NCI-H2081 treated with DMSO at 0.1 percent for 48 hours (cell line): ENCODE data around the gene OGDH.

Source experiments
- DNase-seq: peaks from one replicate; lab custom pipeline; 2025; lab: John Stamatoyannopoulos, UW

OGDH gene

DNA sequence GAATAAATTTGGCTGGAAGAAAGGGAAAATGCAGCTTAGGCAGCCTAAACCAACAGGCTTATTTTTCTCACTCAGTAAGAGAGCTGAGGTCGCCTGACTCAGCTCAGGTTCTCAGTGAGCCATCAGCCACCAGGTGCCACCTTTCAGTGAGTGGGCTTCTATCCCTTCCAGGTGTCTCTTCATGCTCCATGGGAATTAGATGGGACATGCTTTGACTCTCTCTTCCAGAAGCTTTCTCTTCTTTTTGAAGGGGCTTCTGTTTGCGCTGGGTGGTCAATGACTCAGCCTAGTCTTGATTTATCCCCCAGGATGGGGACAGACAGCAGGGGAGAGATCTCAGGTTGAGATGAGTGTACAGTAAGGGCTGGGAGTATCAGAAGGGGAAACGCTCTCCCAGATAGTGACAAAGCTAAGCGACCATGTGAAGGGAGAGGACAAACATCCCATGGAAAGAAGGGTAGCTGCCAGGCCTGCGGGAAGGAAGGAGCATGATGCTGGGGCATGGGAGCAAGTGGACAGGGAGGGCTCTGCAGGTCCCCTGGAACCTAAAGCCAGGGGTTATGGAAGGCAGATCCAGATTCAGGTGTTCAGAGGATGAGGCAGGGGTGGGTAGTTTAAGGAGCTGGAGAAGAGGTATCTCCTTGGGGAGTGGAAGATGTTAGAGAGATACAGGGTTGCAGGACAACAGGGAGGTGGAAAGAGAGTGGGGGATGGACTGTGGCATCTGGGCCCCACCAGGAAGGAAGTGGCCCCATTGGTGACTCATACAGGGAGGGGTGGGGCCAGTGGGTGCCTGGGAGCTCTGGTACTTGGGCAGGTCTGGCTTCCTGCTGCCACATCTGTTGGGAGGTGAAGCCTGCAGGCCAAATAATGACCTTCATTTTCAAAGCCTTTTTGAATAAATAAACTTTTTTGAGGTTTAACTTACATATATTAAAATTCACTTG, 32.5 kb downstream of the OGDH start:
- DNase-seq = no peak

- DNase-seq = no peak
These were observed 33.4 kb downstream of the OGDH start for GRCh38 chr7:44639671-44640321.

DNA sequence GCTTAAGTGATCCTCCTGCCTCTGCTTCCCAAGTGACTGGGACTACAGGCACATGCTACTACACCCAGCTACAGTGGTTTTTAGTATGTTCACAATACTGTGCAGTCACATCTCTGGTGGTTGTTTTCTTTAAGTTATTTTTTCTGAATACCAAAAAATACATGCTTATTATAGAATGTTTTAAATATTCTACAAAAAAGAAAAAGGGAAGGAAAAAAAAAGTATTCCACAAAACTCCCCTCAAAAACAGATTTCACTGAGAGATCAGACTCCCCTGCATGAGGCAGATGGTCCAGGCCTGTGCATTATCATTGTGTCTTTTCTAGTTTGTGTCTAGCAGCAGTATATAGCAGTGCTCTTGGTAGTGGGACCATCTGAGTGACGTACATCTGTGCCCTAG, 36.8 kb downstream of the OGDH start:
- no peak for DNase-seq

DNA sequence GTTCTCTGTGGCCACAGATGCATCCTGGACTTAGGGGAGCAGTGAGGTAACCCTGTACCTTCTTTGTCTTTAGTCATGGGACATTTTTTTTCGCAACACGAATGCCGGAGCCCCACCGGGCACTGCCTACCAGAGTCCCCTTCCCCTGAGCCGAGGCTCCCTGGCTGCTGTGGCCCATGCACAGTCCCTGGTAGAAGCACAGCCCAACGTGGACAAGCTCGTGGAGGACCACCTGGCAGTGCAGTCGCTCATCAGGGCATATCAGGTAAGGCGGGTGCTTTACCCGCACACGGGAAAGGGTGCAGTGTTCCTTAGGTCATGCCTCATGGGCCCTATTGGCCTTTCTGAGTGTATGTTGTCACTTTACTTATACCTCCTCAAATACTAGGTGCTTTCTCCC, 38.8 kb downstream of the OGDH start:
- no peak for DNase-seq

- no peak for DNase-seq
These were observed 39.3 kb downstream of the OGDH start for GRCh38 chr7:44645696-44646095.

DNA sequence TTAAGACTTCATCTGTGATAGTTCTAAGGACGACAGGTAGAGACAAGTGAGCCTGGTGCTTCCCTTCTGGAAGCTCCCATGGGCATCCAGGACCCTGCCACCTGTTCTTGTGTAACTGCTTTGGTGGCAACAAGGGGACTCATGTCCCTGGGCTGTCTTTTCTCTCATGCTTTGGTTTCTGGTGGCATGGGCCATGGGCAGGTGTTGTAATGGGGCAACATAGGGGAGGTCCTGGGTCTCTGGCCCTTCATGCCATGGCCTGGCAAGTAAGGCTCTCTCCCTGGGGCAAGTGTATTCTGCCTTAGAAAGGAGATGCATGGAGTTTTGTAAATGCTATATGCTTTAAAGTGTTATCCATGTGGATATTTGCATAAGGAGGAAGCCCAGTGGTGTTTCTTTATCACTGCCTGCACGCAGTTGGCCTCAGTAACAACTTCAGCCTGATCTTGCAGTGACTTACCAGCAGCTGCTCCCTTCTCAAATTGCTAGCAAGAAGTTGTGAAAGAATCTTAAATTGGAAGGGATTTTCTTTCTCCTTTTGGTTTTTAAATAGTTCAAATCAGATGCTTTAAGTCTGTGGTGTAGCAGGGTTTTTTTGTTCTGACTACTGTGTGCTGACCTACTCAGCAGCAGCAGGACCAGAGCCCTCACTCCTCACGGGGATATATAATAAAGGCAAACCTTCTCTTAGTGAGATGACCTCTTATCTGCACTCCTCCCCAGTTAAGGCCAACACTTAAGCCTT, 39.9 kb downstream of the OGDH start:
- no peak for DNase-seq

- no peak for DNase-seq
These were observed 40.7 kb downstream of the OGDH start for GRCh38 chr7:44646921-44647636.

DNA sequence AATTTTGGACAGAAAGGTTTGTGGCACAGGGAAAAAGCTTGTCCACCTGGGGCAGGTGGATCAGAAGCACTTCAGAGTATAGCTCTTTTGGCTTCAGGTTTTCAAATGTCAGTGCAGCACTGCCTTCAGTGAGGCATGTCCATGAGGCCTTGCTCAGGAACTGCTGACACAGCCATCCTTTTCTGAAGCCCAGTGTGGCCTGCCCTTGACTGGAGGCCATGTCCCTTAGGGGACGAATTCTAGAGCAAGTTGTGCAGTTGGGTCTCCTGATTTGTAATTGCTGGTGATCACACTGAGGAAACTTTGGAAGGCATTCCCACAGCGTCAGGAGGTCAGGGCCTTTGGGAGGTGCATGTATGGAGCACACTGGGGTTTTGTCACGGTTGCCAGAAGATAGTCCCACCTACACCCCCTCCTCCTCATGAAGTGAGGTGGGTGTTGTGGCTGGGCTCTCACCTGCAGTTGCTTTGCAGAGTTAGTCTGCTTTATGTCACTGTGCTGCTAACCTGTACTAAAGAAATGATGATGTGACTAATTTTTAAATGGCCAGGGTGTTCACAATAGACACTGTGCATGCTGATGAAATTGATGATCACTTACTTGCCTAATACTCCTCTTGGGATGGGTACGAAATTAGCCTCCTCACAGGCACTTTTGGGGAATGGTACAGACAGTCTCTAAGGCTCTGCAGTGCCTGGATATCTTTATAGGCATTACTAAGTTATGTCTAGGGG, 41.7 kb downstream of the OGDH start:
- DNase-seq = no peak

DNA sequence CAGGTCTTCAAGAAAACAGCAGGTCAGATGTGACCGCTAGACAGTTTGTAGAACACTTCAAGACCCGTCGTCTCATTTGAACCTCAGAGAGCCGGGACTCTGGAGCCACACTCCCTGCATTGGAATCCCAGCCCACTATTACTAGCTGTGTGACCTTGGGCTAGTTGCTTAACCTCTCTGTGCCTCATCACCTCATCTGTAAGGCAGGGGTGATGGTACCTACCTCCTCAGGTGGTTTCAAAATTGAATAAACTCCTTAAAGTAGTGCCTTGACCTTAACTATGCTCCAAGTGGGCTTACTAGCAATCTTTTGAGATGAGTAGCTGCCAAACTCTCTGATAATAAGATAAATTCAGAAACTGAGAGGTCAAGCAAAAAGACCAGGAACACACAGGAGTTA, 43.8 kb downstream of the OGDH start:
- DNase-seq = no peak

DNA sequence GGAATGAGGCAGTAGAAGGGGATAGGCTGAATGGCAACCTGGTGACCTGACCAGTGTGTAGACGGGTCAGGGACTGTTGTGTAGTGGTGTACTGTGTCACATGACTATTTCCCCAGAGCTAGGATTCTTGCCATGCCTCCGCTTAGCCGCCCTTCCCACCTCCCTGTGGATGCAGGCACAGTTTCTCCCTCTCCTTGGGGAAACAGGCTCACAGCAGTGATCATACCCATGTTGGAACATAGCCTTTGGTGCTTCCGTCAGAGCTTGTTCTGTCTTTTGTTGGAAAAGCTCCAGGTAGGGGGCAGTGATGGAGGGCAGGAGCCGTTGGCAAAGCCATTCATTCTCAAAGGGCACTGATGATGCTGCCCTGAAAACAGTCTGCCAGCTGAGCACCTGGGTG, 44.3 kb downstream of the OGDH start:
- DNase-seq = no peak

DNA sequence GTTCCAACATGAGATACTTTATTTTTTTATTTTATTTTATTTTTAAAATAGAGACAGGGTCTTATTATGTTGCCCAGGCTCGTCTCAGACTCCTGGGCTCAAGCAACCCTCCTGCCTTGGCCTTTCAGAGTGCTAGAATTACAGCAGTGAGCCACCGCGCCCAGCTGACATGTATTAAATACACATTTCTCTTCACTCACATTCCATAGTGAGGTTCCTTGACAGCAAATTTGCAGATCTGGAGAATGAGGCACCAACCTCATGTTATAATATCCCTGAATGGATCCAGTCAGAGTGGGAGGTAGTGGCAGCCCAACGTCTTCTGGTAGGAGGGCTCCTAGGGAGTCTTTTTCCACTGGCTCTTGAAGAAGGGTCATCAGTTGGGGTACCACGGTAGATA, 46.1 kb downstream of the OGDH start:
- no peak for DNase-seq

GRCh38 chr7:44654255-44654796, 47.9 kb downstream of the OGDH start:
- DNase-seq = no peak

DNA sequence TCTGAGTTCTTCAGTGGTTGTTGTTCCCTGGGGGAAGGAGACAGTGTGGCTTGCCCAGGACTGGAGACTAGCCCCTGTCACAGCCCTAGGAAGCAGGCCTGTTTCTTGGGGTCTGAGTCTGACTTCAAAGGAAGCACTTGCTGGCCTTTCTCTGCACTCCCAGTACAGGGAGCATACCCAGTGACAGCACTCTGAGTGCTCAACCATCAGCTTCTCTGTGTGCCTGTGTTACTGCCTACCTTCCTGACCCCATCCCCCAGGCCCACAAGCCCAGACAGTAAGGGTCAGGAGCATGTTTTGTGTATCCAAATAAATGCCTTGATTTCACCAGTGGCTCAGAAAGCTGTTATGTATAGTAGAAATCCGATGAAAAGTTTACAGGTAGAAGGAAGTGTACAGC, 48.9 kb downstream of the OGDH start:
- DNase-seq = no peak

DNA sequence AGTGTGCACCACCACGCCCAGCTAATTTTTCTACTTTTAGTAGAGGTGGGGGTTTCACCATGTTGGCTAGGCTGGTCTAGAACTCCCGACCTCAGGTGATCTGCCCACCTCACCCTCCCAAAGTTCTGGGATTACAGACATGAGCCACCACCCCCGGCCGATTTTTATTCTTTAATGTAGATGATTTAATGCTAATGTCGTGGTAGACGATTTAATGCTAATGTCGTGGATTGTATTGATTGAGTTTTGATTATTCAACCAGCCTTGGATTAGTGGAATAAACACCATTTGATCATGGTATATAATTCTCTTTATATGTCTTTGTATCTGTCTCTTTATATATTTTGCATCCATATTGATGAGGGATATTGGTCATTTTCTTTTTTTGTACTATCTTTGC, 52.6 kb downstream of the OGDH start:
- no peak for DNase-seq

- no peak for DNase-seq
These were observed 54.8 kb downstream of the OGDH start for GRCh38 chr7:44661233-44661632.

DNA sequence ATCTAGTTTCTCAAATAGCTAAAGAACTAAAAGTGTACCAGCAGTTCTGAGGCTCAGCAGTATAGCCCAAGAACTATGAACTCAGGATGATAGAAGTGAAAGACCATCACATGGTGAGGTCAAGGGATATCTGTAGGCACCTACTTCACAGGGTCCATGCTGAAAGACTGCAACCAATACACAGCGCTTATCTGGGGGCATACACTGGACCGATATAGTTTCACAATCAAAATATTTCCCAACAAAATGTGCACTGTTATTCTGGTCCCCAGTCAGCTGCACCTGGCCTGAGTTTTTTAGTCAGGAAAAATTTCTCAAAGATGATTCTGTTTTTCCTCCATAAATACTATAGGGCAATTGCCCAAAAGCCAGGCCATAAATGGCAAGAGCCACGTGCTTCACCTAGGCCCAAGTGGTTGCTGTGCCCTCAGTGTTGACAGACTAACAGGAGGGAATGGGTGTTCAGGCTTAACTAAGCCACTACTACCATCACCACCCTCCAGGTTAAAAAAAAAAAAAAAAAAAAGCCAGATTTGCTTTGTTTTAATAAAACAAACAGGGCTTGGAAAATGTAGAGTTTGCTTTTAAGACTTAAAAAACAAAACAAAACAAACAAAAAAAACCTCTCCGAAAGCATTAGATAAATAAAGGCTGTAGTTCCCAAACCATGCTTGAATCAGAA, 58.5 kb downstream of the OGDH start:
- DNase-seq = no peak

DNA sequence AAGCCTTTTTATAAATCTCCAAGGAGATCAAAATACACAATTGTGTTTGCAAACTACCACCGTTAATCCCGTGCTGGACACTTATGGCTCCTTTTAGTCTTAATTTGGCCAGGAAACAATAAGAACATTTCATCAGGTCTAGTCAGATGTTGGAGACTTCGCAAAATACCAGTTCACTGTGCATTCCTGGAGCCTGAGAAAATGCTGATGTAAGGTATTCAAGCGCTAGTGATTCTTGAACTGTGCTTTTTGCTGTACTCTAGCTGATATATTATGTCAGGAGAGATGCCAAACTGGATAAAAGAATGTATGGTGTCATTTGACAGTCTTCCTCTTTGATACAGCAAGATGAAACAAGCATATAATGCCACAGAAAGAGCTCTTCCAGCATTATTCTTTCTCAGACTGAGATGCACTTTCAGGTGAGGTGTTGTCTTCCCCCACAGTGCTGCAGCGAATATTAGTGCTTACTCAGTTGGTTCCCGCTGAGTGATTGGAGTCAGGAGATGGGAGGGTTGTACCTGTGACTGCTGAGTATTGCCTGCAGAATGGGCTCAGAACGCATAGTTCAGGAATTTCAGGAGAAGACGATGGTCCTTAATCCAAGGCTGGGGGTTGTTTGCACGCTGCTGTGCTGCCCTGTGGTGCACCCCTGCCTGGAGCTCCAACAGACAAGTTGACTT, 59.2 kb downstream of the OGDH start:
- DNase-seq = no peak

GRCh38 chr7:44666566-44666965, 60.1 kb downstream of the OGDH start:
- no peak for DNase-seq

DNA sequence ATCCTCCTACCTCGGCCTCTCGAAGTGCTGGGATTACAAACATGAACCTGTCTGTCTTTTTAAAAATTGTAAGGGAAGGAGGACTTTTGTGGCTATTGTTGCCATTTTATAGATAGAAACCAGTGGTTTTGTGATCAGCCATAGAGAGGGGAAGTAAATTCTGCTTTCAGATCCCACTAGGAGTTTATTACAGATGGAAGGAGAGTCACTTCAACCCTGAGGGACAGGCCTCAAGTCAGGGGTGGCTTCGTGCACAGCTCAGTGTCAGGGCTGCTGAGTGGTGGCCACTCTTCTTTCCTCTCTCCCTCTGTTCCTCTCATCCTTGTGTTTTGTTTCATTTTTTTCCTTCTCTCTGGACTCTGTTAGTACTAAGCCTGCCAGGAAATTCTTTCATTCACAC, 60.8 kb downstream of the OGDH start:
- DNase-seq = no peak

GRCh38 chr7:44671069-44671468, 64.6 kb downstream of the OGDH start:
- DNase-seq = no peak
